ENCODE measurements around the gene IGF2BP3. TPM values are rescaled to one million over a fixed set of nuclear protein-coding genes. Genes with fewer than 3 reads are reported as not detected.

Gene IGF2BP3
- total RNA-seq, 1 donor from 2014 or later, result 2.0 TPM

DNA sequence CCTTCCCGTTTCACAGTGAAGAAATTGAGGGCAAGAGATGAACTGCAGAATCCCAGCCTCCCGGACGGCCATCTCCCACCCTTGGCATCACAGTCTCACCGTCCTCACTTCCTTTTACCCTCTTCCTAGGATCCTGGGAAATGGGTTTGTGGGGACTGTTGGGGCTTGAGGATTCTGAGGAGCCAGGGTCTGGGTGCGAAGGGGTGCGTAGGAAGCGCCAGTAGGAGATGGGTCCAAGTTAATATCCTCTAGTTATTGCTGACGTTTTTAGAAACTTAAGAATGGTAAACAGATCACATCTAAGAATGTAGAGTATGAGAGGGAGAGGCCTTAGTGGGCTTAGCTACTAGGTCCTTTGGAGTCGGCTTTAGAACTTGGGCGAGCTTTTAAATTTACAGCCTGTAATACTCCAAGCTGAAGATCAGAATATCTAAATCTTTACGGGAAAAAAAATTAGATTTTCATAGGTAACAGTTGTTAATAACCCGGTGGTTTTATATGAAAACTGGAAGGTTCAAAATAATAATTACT lies 170.5 kb downstream of the IGF2BP3 start:
- Histone ChIP-seq H3K27me3 (ENCODE audit: low read depth) (no peaks in the 10 kb centered on the region), H3K27ac (peak overlapping the region; percentile 88), H3K9me3 (no peaks in the 10 kb centered on the region), H3K4me3 (peak overlapping the region; percentile 85), H3K4me1 (peaks cover 51% of the 10 kb centered on the region), H3K36me3 (peaks cover 16% of the 10 kb centered on the region)
- peak; percentile 6 to 19 for ATAC-seq
- TF ChIP-seq CTCF (IDR thresholded peaks at IDR 0.05), result no peak
- no peak for DNase-seq
- intact Hi-C loops (cut with DNase I), result no loop called here

DNA sequence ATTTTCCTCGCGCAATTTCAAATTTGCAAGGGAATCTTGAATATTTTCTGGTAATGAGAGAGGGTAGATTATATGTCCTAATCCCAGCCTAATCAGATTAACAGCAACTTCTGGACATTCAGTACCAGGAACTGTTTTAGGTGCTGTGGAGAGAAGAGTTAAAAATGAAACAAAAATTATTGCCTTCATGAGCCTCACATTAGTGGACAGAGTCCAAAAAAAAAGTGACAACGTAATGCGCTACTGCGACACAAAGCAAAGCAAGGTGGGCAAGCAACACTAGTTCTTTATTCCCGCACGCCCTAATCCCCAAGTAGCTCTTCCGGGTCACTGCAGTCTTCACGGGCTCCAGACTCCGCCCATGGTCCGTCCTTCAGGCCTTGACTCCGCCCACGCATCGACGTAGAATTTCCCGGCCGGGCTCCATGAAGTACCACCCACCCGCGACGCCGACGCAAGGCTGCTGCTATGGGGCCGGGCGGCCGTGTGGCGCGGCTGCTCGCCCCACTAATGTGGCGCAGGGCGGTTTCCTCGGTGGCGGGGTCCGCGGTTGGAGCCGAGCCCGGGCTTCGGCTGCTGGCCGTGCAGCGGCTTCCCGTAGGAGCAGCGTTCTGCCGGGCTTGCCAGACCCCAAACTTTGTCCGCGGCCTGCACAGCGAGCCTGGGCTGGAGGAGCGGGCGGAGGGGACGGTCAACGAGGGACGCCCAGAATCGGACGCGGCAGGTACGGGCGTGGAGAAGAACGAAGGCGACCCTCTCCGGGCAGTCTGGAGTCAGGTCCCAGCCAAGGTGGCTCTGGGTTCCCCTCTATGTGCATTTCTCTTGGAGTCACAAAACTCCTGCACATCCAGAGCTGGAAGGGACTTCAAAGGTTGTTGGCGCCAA lies 171.2 kb downstream of the IGF2BP3 start, which contains the start of gene MALSU1:
MALSU1 (plus strand) TSS at position 455 of the 885 bp plus-strand sequence; CDS start at position 469, 14 bp downstream.
- H3K36me3 ChIP-seq, result peaks cover 16% of the 10 kb centered on the region
- peak; percentile 99 for ATAC-seq
- peak within 1 kb of the TSS; percentile 85 for H3K4me3 ChIP-seq
- H3K9me3 ChIP-seq, result no peaks in the 10 kb centered on the region
- no peaks in the 10 kb centered on the region for H3K27me3 ChIP-seq (ENCODE audit: low read depth)
- intact Hi-C loops (cut with DNase I), result no loop called here
- peak within 1 kb of the TSS; percentile 88 for H3K27ac ChIP-seq
- peak; percentile 99 for DNase-seq
- peaks cover 47% of the 10 kb centered on the region for H3K4me1 ChIP-seq
- TF ChIP-seq CTCF (IDR thresholded peaks at IDR 0.05), result no peak

- Histone ChIP-seq H3K36me3 (peaks cover 16% of the 10 kb centered on the region), H3K27me3 (ENCODE audit: low read depth) (no peaks in the 10 kb centered on the region), H3K4me3 (peak overlapping the region; percentile 85), H3K4me1 (peaks cover 40% of the 10 kb centered on the region), H3K27ac (peak overlapping the region; percentile 88), H3K9me3 (no peaks in the 10 kb centered on the region)
- intact Hi-C loops (cut with DNase I), result no loop called here
- no peak for TF ChIP-seq CTCF (IDR thresholded peaks at IDR 0.05)
- no peak for DNase-seq
- peak; percentile 45 to 64 for ATAC-seq
Measured at GRCh38 chr7:23298141-23298881, 172.0 kb downstream of the IGF2BP3 start.

- intact Hi-C loops (cut with DNase I), result no loop called here
- H3K27me3 ChIP-seq (ENCODE audit: low read depth), result no peaks in the 10 kb centered on the region
- TF ChIP-seq CTCF (IDR thresholded peaks at IDR 0.05), result no peak
- DNase-seq (no peak), ATAC-seq (no peak)
- no peak overlapping the region for H3K4me3 ChIP-seq
- peaks cover 13% of the 10 kb centered on the region for H3K4me1 ChIP-seq
- H3K27ac ChIP-seq, result no peak overlapping the region
- no peaks in the 10 kb centered on the region for H3K9me3 ChIP-seq
- H3K36me3 ChIP-seq, result no peaks in the 10 kb centered on the region
Measured at GRCh38 chr7:23295401-23295697, 174.9 kb downstream of the IGF2BP3 start.

DNA sequence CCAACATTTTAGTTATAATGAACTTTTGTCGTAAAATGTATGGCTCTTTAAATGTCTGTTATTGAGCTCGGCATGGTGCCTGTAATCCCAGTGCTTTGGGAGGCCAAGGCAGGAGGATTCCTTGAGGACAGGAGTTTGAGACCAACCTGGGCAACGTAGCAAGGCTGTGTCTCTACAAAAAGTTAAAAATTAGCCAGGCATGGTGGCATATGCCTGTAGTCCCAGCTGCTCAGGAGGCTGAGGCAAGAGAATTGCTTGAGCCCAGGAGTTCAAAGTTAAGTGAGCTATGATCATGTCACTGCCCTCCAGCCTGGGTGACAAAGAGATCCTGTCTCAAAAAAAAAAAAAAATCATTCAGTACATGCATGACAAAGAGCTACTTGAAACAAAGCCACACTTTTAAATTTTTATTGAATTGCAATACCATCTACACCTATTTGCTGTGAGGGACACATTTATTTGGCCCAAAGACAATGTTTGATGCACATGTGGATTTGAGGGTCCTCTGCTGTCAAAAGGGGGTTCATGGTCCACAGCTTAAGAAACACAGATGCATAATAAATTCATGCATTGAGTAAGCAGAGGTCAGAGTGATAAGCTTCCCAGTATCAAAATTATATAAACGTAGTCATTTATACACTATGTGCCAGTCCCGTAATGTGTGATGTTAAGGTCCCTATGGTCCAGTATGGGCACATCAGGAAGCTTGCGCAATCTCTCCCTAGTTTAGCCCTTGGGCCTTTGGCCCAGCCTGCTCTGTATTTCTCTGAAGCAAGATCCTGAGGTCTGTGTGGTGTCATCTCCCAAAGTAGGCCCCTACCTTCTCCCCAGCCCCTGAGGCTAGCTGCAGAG lies 175.5 kb downstream of the IGF2BP3 start:
- no peaks in the 10 kb centered on the region for H3K27me3 ChIP-seq (ENCODE audit: low read depth)
- H3K9me3 ChIP-seq, result no peaks in the 10 kb centered on the region
- DNase-seq (no peak), ATAC-seq (no peak)
- no peak overlapping the region for H3K4me3 ChIP-seq
- peaks cover 9% of the 10 kb centered on the region for H3K4me1 ChIP-seq
- no peak overlapping the region for H3K27ac ChIP-seq
- intact Hi-C loops (cut with DNase I), result no loop called here
- TF ChIP-seq CTCF (IDR thresholded peaks at IDR 0.05), result no peak
- H3K36me3 ChIP-seq, result no peaks in the 10 kb centered on the region

All from lower lobe of right lung (tissue), 2 donors.